GM18519 (cell line): ENCODE results near the gene YBX1.
"Not testable (repeated sequence)": the region's sequence is repeated elsewhere in the genome, so short reads cannot be mapped to it uniquely, and the experiment has no call there.

Experiments
- ATAC-seq: cut with Tn5 transposase; IDR thresholded peaks from one replicate; pipeline ENCODE4 v1.9.1; 2021; ENCODE audit warnings: mild to moderate bottlenecking, moderate library complexity; ENCODE audit not compliant: unreplicated experiment, low FRiP score

YBX1 gene

DNA sequence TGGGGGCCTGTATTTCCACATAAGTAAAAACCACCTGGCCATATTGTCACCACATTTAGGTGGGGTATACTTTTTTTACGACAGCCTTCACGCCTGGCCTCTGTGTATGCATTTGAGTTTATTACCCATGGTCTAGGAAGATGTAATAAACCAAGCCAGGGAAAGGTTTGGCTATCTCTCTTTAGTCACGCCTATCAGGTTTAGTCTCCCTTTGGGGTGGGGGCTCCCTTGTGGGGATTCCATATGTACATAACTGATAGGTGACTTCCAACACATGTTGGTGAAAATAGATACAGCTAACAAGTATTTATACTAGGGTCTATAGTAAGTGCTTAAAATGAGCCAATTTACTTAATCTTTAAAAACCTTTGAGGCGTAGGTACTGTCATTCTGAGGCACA lies 4.2 kb downstream of the YBX1 start:
- no peak for ATAC-seq

GRCh38 chr1:42689912-42690311 lies 7.7 kb downstream of the YBX1 start:
- ATAC-seq = no peak

DNA sequence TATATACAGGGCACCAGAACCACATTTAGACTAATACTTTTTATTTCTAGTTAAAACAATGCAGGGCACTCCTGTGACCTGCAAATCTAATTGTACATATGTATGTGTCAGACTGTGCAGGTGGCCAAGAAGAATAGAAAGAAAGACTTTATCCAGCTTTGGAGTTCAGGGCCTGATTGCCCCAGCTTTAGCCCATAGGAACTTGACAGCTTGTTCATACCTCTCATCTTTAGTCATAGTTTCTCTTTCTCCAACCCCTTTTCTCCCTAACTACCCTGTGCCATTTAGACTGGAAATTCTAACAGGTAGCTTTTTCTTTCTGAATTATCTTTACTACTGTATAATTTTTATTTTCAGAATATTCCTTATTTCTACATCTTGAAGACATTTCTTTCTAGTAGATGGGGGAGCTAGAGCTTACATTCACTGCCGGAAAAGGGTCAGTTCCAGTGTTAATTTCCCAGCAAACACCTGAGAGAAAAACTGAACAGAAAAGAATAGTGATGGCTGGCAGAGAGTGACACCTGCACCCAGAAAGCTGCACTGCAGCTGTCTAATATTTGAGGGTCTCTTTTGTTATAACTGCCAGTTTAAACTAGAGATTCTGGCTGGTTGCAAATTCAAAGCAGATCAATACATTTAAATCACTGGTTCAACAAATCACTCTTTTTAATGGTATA lies 8.4 kb downstream of the YBX1 start:
- ATAC-seq = no peak

- ATAC-seq = no peak
Measured at GRCh38 chr1:42691157-42691498, 8.9 kb downstream of the YBX1 start.

- ATAC-seq = no peak
Measured at GRCh38 chr1:42692461-42692860, 10.2 kb downstream of the YBX1 start.

DNA sequence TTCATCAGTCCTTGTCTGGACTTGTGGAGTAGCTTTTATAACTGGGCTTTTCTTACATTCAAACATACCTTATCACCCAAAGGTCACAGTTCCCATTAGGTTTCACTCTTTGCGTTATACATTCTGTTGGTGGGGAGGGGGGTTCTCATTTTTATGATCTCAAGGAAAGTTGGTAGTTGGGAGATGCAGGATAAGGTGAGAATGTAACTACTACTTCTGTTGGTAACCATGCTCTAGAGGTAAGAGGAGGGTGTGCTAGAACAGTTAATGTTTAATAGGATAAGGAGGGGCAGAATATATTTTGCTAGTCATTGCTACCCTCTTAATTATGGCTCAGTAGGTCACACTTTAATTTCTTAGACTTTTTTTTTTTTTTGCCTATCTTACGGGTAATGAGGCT lies 10.7 kb downstream of the YBX1 start:
- no peak for ATAC-seq

GRCh38 chr1:42698081-42698813 lies 16.0 kb downstream of the YBX1 start:
- ATAC-seq = no peak

DNA sequence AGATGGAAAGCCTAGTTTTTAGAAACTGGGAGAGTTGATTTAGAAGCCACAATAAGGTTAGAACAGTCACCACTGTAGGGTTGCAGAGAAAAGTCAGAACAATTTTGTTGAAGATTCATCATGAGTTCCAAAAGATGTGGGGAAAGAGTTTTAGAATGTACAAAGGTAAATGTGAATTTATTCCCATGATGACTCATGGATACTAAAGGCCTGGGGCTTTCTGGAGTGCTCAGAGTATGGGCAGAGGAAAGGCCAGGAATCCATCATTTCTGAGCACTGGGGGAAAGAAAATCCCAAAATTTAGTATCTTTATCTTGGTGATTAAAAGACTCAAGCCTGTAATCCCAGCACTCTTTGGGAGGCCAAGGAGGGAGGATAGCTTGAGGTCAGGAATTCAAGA lies 17.8 kb downstream of the YBX1 start:
- ATAC-seq = no peak

DNA sequence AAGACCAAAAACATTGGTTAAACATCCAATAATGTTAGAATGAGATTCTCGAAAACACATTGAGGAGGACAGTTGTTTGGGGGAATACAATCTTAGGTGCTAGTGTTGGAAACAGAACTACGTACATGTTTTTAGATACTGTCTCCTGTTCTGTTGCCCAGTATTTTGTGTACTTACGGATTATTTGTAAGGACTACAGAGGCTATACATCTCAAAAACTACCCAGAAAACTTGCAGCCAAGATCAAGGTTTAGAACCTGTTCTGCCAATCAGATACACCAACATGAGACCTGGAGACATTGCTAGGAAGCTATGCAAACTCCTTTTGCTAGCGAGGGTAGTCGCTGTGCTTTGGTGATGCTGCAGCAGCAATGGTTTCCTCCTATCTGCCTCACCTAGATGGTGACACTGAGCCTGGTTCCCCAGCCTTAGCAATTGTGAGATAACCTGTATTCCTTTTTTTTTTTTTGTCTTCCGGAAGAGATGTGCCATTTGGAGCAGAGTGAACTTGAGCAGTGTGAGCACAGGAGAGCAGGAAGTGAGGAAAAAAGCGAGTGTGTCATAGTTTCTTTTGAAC lies 21.8 kb downstream of the YBX1 start:
- ATAC-seq = no peak

GRCh38 chr1:42712808-42713207 lies 30.6 kb downstream of the YBX1 start:
- ATAC-seq = not testable (repeated sequence)

GRCh38 chr1:42713293-42713692 lies 31.1 kb downstream of the YBX1 start:
- ATAC-seq = no peak

GRCh38 chr1:42714441-42714840 lies 32.2 kb downstream of the YBX1 start:
- not testable (repeated sequence) for ATAC-seq

GRCh38 chr1:42720868-42721267 lies 38.6 kb downstream of the YBX1 start:
- no peak for ATAC-seq

- ATAC-seq = no peak
Measured at GRCh38 chr1:42721926-42722325, 39.7 kb downstream of the YBX1 start.

DNA sequence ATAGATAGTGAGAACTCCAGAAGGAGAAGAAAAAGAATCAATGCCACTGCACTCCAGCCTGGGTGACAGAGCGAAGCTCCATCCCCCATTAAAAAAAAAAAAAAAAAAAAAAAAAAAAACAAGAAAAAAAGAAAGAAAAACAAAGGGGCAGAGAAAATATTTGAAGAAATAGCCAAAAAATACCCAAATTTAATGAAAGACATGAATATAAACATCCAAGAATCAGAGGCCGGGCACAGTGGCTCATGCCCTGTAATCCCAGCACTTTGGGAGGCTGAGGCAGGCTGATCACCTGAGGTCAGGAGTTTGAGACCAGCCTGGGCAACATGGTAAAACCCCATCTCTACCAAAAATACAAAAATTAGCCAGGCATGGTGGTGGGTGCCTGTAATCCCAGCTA lies 40.2 kb downstream of the YBX1 start:
- not testable (repeated sequence) for ATAC-seq

- ATAC-seq = no peak
Measured at GRCh38 chr1:42723511-42723910, 41.3 kb downstream of the YBX1 start.

DNA sequence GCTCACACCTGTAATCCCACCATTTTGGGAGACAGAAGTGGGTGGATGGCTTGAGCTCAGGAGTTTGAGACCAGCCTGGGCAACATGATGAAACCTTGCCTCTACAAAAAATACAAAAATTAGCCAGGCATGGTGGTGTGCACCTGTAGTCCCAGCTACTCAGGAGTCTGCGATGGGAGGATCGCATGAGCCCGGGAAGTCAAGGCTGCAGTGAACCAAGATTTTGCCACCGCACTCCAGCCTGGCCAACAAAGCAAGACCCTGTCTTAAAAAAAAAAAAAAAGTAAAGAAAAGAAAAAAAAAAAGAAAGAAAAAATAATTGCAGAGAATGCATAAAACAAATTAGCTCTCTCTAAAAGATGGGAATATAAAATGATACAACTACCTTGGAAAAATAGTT lies 43.6 kb downstream of the YBX1 start:
- not testable (repeated sequence) for ATAC-seq

DNA sequence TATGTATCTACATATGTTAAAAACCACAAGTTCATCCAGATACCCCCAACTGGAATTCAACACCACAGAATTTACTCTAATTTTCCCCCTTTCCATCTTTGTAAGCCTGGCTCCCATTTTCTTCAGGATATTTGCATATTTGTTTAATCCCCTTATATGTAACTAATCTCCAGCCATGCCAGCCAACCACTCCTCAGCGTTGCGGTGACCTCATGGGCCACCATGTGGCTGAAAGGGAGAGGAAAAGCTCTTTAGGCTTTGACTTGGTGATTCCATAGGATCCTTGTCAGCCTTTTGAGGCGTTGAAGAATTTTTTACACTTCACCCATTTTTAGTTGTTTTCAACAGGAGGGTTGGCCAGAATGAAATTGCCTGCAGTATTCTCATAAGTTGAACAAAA lies 47.8 kb downstream of the YBX1 start:
- ATAC-seq = no peak

- no peak for ATAC-seq
Measured at GRCh38 chr1:42730988-42731387, 48.8 kb downstream of the YBX1 start.

DNA sequence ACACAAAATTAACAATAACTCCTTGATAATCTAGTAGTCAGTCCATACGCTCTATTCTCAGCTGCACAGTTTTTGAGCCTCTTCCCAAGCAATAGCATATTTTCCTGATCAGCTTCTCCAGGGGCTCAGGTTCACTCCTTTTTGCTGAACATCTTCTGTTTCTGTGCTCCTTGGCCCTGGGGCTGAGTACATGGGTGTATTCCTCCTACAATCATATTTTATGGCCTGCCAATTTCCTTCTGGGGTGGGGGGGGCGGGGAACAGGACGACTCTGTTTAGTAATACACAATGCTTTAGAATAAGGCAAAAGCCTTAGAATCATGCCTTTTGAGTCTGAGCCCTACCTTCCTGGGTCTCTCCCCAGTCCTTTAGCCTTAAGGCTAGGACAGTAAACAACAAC lies 49.4 kb downstream of the YBX1 start:
- ATAC-seq = no peak

DNA sequence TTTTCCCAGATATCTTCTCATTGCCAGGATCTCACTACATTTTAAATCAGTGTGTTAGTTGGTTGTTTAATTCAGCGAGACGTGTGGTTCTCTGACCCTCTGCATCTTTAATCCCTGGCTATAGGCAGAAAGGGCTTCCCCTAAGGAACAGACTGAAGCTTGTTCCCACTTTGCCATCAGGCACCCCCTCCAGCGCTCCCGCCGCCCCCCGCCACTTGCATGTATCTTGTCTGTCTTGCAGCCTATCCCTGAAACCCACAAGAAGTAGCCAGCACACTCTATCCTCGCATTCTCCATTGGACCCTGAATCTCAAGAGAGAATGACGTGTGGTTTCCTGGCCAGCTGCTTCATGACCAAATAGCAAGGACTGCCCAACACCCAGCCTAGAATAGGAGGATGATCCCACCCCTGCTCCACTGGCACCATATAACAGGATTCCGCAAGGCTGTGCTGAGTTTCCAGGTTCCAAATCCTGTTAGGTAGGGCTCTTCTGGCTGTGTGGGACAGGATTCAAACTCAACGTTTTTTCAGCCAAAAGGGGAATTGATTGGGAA lies 50.0 kb downstream of the YBX1 start:
- no peak for ATAC-seq
